ENCODE measurements around the gene CPS1.

DNA sequence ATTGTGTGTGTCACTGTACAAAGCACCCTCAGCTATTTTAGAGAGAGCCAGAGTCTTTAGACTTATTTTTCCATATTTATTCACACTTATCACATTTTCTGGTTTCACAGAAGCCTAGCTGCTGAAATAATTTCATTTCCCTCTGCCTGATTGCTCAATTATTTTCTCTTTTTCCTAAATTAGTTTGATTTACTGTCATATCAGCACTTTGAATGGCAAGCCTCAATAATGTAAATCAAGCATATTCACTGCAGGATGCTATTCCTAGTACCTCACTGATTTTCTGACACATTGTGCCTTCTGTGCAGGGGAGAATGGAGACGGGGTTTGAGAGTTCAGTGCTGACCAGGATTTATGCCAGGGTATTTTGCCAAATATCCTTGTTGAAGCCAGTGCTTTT is 48.3 kb downstream of the CPS1 start:
- TF ChIP-seq, protein P1, sequence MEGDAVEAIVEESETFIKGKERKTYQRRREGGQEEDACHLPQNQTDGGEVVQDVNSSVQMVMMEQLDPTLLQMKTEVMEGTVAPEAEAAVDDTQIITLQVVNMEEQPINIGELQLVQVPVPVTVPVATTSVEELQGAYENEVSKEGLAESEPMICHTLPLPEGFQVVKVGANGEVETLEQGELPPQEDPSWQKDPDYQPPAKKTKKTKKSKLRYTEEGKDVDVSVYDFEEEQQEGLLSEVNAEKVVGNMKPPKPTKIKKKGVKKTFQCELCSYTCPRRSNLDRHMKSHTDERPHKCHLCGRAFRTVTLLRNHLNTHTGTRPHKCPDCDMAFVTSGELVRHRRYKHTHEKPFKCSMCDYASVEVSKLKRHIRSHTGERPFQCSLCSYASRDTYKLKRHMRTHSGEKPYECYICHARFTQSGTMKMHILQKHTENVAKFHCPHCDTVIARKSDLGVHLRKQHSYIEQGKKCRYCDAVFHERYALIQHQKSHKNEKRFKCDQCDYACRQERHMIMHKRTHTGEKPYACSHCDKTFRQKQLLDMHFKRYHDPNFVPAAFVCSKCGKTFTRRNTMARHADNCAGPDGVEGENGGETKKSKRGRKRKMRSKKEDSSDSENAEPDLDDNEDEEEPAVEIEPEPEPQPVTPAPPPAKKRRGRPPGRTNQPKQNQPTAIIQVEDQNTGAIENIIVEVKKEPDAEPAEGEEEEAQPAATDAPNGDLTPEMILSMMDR (IDR thresholded peaks at IDR 0.05), result no peak
- no peak for TF ChIP-seq POLR2A (IDR thresholded peaks at IDR 0.05)

Measured in breast epithelium (tissue), 3 donors.